GM21515 (cell line): Measurements from ENCODE around the gene CLDN4.
A peak's percentile ranks its signal among the peaks of the same experiment; 100 is the strongest.
"Not testable (repeated sequence)": the region's sequence is repeated elsewhere in the genome, so short reads cannot be mapped to it uniquely, and the experiment has no call there.

Source experiments
- ATAC-seq: cut with Tn5 transposase; IDR thresholded peaks from one replicate; pipeline ENCODE4 v1.9.1; 2021; ENCODE audit not compliant: unreplicated experiment

The CLDN4 gene

DNA sequence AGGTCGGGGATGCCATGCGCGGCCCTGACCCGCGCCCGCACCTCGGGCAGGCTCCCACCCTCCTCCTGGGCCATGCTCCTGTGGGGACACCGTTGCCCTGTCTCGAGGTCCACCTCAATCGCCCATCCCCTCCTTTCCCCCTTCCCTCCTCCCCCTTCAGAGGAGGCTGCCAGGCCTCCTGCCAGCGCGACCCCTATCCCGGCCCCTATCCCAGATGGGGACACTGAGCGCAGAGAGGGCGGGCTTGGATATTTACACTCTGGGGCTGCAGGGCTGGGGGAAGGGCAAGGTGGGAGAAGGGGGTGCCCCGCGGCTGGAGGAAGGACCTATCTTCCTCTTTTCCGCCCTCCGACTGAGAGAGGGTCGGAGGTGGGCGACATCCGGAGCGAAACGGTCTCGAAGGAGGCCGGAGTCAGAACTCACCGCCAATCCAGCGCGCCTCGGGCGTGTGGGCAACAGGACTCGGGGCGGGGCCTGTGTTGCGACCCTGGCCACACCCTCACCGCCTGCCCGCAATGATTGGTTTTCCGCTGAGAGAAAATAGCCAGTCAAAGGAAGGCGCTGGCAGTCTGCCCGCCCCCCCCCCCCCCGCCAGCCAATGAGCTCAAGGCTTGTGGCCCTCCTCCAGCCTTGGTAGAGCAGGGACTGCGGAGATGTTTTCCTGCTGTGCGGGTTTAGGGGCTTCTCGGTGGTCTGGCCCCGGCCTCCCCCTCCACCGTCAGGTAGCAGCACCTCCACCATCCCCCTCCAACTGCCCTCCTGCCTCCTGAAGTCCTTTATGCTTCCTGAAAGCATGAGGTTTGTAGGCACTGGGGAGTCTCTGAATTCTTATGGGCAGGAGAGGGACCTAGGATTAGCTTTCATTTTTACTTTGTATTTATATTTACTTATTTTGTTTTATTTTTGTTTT lies 11.5 kb downstream of the CLDN4 start, which contains the start of gene METTL27:
Gene METTL27, minus strand, starts transcription at position 450 of the 910 bp plus-strand sequence. Its CDS starts 376 bp downstream, at position 74.
- peak; percentile 94 for ATAC-seq

DNA sequence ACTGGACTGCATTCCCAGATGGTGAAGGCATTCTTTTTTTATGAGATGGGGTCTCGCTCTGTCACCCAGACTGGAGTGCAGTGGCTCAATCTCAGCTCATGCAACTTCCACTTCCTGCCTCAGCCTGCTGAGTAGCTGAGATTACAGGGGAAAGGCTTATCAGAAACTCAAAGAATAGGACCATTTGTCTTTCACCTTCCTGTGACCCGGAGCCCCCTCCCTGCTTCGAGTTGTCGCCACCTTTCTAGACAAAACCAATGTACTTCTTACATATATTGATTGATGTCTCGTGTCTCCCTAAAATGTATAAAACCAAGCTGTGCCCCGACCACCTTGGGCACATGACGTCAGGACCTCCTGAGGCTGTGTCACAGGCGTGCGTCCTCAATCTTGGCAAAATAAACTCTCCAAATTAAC lies 13.3 kb downstream of the CLDN4 start:
- no peak for ATAC-seq

DNA sequence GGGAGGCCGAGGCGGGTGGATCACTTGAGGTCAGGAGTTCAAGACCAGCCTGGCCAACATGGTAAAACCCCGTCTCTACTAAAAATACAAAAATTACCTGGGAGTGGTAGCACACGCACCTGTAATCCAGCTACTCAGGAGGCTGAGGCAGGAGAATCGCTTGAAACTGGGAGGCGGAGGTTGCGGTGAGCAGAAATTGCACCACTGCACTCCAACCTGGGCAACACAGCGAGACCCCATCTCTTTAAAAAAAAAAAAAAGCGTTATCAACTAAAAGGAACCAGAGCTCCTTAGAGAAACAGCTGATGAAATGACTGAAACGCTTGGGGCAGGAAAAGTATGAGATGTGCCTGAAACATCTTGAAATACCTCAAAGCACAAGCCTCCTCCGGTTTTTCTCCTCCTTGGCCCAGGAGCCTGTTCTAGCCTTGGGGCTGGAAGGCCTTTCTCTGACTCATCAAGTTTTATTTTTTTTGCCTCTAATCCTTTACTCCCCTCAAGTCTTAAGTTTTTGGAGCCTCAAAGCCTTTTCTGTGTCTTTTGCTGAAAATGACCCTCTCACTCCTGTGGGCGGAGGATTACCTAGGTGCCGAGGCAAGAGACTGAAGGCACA lies 14.2 kb downstream of the CLDN4 start:
- no peak for ATAC-seq

DNA sequence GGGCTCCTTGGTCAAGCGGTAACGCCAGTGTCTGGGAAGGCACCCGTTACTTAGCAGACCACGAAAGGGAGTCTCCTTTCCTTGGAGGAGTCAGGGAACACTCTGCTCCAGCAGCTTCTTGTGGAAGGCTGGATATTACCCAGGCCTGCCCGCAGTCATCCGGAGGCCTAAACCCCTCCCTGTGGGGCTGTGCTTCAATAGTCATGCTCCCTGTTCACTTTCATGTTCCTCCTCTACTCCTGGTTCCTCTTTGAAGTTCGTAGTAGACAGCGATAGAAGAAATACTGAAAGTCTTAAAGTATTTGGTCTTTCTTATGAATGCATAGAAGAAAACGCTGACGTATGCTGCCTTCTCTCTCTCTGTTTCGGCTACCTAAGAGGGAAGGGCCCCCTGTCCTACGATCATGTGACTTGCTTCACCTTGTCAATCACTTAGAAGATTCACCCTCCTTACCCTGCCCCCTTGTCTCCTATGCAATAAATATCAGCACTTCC lies 15.0 kb downstream of the CLDN4 start:
- not testable (repeated sequence) for ATAC-seq

DNA sequence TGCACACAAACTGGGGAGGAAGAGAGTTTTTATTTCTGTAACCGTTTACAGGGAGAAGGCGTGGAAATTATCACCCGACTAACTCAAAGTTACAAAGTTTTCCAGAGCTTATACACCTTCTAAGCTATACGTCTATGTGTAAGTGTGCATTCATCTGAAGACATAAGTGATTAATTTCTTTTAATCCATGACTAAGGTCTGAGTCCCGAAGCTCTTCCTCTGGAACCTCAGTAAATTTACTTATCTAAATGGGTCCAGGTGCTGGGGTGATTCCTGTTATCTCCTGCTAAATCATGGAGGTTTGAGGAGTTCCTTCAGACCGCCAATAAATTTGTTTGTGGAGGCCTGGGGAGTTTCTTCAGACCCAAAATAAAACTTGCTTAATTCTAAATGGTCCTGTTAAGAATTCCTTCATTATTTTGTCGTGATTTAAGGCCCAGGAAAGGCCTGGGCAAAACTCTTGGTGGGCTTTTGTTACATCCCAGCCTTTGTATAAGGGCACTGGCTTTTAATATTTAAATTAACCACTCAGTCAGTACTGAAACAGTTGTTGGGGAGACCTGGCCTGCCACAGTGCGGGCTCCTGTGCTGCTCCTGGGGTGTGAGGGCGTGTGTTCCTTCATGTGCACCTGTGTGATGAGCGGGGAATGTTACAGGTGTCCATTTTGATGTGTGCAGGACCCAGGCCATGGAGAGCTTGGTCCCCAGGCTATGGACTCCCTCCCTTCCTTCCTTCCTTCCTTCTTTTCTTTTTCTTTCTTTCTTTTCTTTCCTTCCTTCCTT lies 17.3 kb downstream of the CLDN4 start:
- ATAC-seq = no peak

DNA sequence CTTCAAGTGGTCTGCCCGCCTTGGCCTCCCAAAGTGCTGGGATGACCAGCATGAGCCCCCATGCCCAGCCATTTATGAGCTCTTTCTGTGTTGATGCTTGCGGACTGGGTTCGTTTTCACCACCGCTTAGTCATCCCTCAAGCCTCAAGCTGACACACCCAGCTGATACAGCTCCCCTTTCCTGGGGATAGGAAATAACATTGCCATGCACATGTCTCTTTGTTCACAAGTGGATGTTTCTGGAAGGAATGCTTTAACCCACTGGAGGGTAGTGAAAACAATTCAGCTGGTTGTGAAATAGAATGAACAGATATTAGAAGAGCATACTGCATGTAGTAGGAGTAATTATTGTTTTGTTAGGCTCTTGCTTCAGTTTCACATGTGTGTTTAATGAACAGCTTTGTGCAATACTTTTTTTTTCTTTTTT lies 20.0 kb downstream of the CLDN4 start:
- ATAC-seq = no peak

DNA sequence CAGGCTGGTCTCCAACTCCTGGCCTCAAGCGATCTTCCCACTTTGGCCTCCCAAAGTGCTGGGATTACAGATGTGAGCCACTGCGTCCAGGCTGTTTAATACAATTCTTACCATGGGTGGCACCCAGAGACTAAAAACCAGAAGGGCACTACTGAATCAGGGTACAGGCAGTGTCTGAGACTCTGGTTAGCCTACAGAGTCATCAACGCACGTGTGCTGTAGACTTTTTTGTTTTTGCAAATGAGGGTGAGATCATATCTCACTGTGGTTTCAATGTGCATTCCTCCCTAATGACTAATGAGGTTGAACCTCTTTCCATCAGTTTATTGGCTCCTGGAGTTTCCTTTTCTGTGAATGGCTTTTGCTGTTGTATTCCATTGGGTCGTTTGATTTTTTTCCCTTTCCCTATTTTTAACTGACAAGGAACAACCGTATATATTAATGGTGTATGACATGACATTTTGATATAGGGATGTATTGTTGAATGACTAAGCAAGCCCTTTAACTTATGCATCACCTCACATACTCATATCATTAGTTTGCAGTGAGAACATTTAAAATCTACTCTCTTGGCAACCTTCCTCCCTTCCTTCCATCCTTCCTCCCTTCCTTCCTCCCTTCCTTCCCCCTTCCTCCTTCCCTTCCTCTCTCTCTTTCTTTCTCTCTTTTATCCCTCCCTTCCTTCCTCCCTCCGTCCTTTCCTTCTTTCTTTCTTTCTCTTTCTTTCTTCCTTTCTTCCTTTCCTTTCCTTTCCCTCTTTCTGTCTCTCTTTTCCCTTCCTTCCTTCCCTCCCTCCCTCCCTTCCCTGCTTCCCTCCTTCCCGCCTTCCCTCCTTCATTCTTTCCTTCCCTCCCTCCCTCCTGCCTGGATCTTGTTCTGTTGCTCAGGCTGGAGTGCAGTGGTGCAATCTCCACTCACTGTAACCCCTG lies 20.9 kb downstream of the CLDN4 start:
- ATAC-seq = peak; percentile 71

DNA sequence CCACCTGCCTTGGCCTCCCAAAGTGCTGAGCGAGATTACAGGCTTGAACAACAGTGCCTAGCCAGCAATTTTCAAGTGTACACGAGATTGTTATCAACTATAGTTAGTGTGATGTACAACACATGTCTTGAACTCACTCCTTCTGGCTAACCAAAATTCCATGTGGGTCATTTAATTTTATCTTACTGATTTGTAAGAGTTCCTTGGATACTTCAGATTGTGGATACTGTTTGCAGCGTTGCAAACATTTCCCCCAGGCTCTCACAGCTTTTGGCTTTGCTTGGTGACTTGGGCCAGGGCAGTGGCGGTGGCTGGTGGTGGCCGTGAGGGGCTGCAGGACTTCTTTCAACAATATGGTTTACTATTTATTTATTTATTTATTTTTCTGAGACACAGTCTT lies 21.7 kb downstream of the CLDN4 start:
- ATAC-seq = no peak

DNA sequence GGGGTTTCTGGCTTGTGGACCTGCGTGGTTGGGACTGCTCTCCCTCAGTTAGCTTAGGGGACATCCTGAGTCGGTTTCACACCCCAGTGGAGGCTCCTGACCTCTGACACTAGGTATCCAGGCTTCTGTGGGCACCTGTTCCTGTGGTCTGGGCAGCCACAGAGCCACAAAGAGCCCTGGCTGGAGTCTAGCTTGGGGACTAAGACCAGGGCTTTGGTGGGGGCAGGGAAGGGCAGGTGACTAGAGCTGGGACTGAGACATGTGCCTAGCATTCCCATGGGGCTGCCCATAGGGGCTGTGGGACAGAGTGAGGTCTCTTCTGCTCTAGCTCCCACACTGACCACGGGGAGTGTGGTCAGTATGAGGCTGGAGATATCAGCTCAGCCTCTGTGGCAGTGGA lies 26.1 kb downstream of the CLDN4 start:
- no peak for ATAC-seq

DNA sequence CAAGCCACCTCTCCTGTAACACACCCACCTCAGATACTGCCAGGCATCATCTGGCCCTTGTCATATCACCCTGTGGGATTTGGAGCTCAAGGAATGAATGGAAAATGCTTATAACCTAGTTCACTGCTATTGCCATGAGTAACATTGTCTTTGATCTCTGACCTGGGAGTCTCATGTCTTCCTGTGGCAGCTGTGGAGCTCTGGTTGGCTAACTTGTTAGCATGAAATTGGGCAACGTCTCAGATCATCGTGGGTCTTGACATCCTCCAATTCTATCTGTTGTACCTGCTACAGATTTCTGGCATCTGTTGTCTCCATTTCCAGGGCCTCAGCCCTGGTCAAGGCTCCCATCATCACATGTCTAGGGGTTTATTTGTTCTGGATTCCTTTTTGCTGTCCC lies 28.0 kb downstream of the CLDN4 start:
- no peak for ATAC-seq

DNA sequence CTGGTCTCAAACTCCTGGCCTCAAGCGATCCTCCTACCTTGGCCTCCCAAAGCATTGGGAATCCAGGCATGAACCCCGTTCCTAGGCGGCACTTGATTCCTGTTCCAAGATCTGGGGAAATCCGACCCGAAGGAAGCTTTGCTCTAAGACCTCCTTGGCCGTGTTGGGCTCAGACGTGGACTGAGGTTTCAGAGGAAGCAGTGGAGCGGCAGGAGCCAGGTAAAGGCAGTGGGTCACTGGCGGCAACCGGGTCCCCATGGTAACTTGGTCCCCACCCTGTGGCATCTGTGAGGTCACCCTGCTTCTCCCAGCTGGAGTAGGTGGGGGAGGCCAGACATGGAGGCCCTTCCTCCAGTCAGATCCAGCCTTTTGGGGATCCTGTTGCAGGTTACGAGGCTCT lies 30.1 kb downstream of the CLDN4 start, which contains the start of gene TMEM270:
Gene TMEM270, plus strand, starts transcription at position 301 of the 400 bp plus-strand sequence. Its CDS starts 36 bp downstream, at position 337.
- no peak for ATAC-seq

DNA sequence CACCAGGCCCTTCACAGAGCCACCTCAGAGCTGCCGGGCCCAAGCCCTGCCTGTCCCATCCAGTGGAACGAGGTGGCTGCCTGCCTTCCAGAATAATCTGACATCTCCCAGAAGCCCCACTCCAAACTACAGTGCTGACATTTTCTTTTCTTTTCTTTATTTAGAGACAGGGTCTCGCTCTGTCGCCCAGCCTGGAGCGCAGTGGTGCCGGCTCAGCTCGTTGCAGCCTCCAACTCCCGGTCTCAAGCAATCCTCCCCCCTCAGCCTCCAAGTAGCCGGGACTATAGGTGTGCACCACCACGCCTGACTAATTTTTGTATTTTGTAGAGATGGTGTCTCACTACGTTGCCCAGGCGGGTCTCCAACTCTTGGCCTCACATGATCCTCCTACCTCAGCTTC lies 30.5 kb downstream of the CLDN4 start:
- no peak for ATAC-seq

DNA sequence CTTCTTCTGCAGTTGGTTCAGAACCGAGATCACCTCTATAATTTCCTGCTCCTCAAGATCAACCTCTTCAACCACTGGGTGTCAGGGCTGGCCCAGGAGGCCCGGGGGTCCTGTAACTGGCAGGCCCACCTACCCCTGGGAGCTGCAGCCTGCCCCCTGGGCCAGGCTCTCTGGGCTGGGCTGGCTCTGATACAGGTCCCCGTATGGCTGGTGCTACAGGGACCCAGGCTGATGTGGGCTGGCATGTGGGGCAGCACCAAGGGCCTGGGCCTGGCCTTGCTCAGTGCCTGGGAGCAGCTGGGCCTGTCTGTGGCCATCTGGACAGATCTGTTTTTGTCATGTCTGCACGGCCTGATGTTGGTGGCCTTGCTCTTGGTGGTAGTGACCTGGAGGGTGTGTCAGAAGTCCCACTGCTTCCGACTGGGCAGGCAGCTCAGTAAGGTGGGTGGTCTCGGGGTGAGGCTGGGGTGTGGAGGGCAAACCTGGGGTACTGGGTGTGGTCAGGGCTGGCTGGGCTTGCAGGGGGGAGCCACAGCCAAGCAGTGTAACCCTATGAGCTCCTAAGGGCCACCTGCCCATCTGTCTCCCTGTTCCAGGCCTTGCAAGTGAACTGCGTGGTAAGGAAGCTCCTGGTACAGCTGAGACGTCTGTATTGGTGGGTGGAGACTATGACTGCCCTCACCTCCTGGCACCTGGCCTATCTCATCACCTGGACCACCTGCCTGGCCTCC lies 34.4 kb downstream of the CLDN4 start:
- no peak for ATAC-seq

DNA sequence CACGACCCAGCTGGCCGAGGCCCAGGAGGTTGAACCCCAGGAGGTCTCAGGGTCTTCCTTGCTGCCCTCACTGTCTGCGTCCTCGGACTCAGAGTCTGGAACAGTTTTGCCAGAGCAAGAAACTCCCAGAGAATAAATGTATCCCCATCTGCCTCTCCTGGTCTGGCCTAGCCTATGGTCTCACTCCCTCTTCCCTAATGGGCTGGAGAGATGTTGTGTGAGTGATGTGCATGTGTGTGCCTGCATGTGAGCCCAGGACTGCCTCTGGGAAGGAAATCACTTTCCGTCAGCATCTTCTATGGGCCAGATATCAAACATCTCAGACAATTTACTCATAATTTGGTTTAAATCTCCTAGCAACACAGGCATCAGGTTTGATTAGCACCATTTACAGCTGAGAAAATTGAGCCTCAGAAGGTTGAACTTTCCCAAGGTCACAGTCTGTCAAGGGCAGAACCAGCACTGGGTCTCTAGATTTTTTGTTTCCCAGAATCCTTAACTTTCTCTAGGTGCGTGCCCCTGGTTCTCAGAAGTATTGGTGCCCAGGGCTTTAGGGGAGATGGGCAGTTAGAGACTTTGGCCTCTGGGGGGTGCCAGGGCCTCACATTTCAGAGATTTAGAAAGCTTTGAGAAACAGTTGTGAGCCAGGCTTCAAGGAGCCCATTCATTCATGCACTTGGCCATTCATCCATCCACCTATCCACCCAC lies 35.1 kb downstream of the CLDN4 start:
- ATAC-seq = no peak

DNA sequence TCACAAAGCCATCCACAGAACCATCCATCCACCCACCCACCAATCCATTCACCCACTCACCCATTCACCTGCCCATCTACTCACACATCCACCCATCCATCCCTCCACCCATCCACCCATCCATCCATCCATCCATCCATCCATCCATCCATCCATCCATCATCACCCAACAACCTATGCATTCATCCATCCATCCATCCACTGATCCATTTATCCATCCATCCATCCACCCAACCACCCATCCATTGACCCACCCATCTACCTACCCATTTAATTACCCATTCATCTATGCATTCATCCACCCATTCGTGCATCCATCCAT lies 35.6 kb downstream of the CLDN4 start:
- ATAC-seq = no peak

DNA sequence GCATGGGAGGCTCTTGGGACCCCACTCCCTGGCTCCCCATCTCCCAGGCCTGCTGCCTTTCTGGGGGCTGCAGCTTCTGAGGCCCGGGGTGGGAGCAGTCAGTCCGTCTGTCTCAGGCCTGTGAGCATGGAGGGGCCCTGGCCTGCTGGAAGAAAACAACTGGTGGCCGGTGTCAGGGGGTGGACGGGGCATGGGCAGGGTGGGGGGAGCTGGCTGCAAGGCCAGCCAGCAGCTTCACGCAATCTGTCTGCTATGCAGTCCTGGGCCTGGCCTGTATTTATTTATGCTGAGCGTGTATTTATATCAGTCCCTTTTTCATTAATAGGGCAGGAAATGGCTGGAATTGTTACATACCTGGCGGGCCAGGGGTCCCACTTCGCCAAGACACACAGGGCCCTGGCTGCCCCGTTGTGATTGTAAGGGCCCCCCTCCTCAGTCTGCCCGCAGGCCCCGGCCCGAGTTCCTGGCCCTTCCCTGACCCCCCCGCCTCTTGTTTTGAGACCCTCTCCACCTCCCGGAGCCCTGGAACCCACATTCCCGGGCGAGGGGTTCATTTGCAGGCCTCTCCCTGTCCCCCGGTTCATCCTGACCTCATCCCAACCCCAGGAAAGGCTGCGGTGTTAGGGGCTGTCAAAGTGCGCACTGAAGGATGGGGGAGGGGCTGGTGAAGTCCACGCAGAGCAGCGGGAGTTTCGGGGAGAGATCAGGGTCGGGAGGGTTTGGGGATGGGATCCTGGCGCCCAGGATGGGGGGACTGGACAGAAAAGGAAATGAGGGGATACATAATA lies 38.4 kb downstream of the CLDN4 start:
- ATAC-seq = no peak

DNA sequence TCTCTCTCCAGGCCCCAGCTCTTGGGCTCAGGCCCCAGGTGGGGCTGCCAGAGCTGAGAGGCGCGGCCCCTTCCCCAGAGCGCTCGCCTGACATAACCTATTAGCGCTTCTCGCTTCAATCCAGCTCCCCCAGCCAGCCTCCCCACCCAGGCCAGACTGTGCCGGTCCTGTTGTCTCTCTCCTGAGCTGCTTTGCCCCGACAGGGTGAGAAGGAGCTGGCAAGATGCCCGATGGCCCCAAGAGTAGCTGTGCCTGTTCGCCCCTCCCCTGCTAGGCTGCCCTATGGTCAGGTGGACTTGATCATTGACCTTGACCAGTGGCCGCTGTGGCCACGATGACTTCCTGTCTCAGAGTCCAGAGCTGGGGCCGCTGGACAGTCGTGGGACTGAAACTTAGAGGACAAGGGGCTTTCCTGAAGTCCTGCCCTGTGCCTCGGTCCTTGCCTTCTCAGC lies 39.3 kb downstream of the CLDN4 start:
- ATAC-seq = no peak
